Gastroesophageal sphincter (tissue), 4 donors: ENCODE data around the gene COLEC12. TPM values are rescaled to one million over a fixed set of nuclear protein-coding genes. Genes with fewer than 3 reads are reported as not detected.

Source experiments
- ATAC-seq: fragments of 150-250 bp; one replicate; pipeline ENCODE4 v1.9.1; 2016; ENCODE audit warnings: mild to moderate bottlenecking, moderate library complexity
- H3K27ac ChIP-seq, 4 donors: fragments of 200-600 bp; sonication (generic) in 3 of 4; 1 replicate in 3 of 4; 2 replicates in 1 of 4; pipeline ENCODE4 v1.5.1; 2016 to 2019
- H3K27me3 ChIP-seq: fragments of 200-600 bp; sonication (generic); one replicate; pipeline ENCODE4 v1.5.1; 2019
- H3K36me3 ChIP-seq, 2 donors: fragments of 200-600 bp; sonication (generic); one replicate each; pipeline ENCODE4 v1.5.1; 2019; ENCODE audit warnings: control low read depth in 1 of 2
- H3K4me1 ChIP-seq, 3 donors: fragments of 200-600 bp; sonication (generic); 1 replicate in 2 of 3; 2 replicates in 1 of 3; pipeline ENCODE4 v1.5.1; 2016 to 2019; ENCODE audit warnings: control low read depth in 2 of 3
- H3K4me3 ChIP-seq, 2 donors: fragments of 200-600 bp; sonication (generic); one replicate each; pipeline ENCODE4 v1.5.1; 2019; ENCODE audit warnings: mild to moderate bottlenecking in 1 of 2, moderate library complexity in 1 of 2
- H3K9me3 ChIP-seq, 3 donors: fragments of 200-600 bp; sonication (generic); one replicate each; pipeline ENCODE4 v1.5.1; 2017 to 2019; ENCODE audit warnings: control low read depth in 2 of 3
- CTCF ChIP-seq, 4 experiments: fragments of 200-600 bp in 2 of 4; fragments of 450-650 bp in 2 of 4; sonication (generic) in 1 of 4; IDR thresholded peaks; one replicate each; pipeline ENCODE4 v1.5.1; 2017 to 2019; ENCODE audit warnings: antibody characterized with exemption in 4 of 4, mild to moderate bottlenecking in 2 of 4, moderate library complexity in 2 of 4
- EP300 ChIP-seq: sonication (generic); formaldehyde crosslinking; IDR thresholded peaks from one replicate; pipeline ENCODE4 v1.6.1; 2017; ENCODE audit warnings: antibody characterized with exemption, mild to moderate bottlenecking
- POLR2A ChIP-seq, 2 donors: fragments of 450-650 bp; IDR thresholded peaks; one replicate each; pipeline ENCODE4 v1.6.1; 2017; ENCODE audit warnings: antibody characterized with exemption in 2 of 2, mild to moderate bottlenecking in 2 of 2, moderate library complexity in 1 of 2
- POLR2AphosphoS5 ChIP-seq: sonication (generic); formaldehyde crosslinking; IDR thresholded peaks from one replicate; pipeline ENCODE4 v1.6.1; 2017; ENCODE audit warnings: antibody characterized with exemption
- WGBS, 2 donors: methylation state at CpG; one replicate each; pipeline ENCODE4 v1.1.5; 2018; ENCODE audit warnings: low coverage in 1 of 2; 5-methylcytosine and 5-hydroxymethylcytosine counted together
- total RNA-seq, 4 donors: library from RNA; depleted of rRNA; stranded (reverse); fragments of >200 nt; gene quantifications; one replicate each; pipeline ENCODE4 v1.1.0, GENCODE V29; 2016

Gene COLEC12
- total RNA-seq, 4 donors from 2014 or later = 21.2 to 40.1 (median 37.1) TPM

GRCh38 chr18:448116-448790 lies 52.2 kb downstream of the COLEC12 start:
- ATAC-seq = no peak
- Histone ChIP-seq H3K27ac (peak overlapping the region in 2 of 4 donors; percentile 8 to 39), H3K9me3 (peaks cover 0 to 20% (median 0%) of the 10 kb centered on the region in 3 donors), H3K36me3 (no peaks in the 10 kb centered on the region), H3K4me3 (no peak overlapping the region), H3K4me1 (peaks cover 0 to 34% (median 8%) of the 10 kb centered on the region in 3 donors), H3K27me3 (no peaks in the 10 kb centered on the region)
- WGBS, 2 donors = 18 to 33% methylated on average over 4 to 5 of the region's 5 CpGs
- no peak for TF ChIP-seq POLR2AphosphoS5
- no peak for TF ChIP-seq EP300
- TF ChIP-seq CTCF (IDR thresholded peaks at IDR 0.05) = no peak
- no peak for TF ChIP-seq POLR2A (IDR thresholded peaks at IDR 0.05)

GRCh38 chr18:446941-447560 lies 53.5 kb downstream of the COLEC12 start:
- WGBS, 2 donors = 54 to 56% methylated on average over 4 of the region's 5 CpGs
- no peak for TF ChIP-seq POLR2AphosphoS5
- no peak for TF ChIP-seq EP300
- no peak for TF ChIP-seq CTCF (IDR thresholded peaks at IDR 0.05)
- no peak for TF ChIP-seq POLR2A (IDR thresholded peaks at IDR 0.05)
- no peaks in the 10 kb centered on the region for H3K27me3 ChIP-seq
- peaks cover 0 to 16% (median 0%) of the 10 kb centered on the region in 3 donors for H3K9me3 ChIP-seq
- no peak overlapping the region for H3K4me3 ChIP-seq
- H3K4me1 ChIP-seq = peaks cover 0 to 34% (median 8%) of the 10 kb centered on the region in 3 donors
- H3K36me3 ChIP-seq = no peaks in the 10 kb centered on the region
- H3K27ac ChIP-seq = peak overlapping the region in 1 of 4 donors; percentile 39
- peak; percentile 34 for ATAC-seq

- TF ChIP-seq CTCF (IDR thresholded peaks at IDR 0.05) (no peak), POLR2A (IDR thresholded peaks at IDR 0.05) (no peak), POLR2AphosphoS5 (no peak), EP300 (no peak)
- 33 to 75% methylated on average over 2 to 3 of the region's 3 CpGs for WGBS, 2 donors
- Histone ChIP-seq H3K9me3 (no peaks in the 10 kb centered on the region), H3K4me3 (no peak overlapping the region), H3K4me1 (peaks cover 0 to 34% (median 8%) of the 10 kb centered on the region in 3 donors), H3K36me3 (no peaks in the 10 kb centered on the region), H3K27me3 (no peaks in the 10 kb centered on the region), H3K27ac (no peak overlapping the region)
- no peak for ATAC-seq
These were observed 55.4 kb downstream of the COLEC12 start for GRCh38 chr18:445055-445454.

- Histone ChIP-seq H3K4me1 (peaks cover 0 to 26% (median 8%) of the 10 kb centered on the region in 3 donors), H3K27ac (no peak overlapping the region), H3K9me3 (no peaks in the 10 kb centered on the region), H3K36me3 (no peaks in the 10 kb centered on the region), H3K4me3 (no peak overlapping the region), H3K27me3 (no peaks in the 10 kb centered on the region)
- no peak for ATAC-seq
- TF ChIP-seq POLR2A (IDR thresholded peaks at IDR 0.05) (no peak), POLR2AphosphoS5 (no peak), EP300 (no peak), CTCF (IDR thresholded peaks at IDR 0.05) (no peak)
- WGBS, 2 donors = 69 to 80% methylated on average over 2 of the region's 2 CpGs
These were observed 61.9 kb downstream of the COLEC12 start for GRCh38 chr18:438571-438970.

GRCh38 chr18:435940-436339 lies 64.6 kb downstream of the COLEC12 start:
- Histone ChIP-seq H3K9me3 (no peaks in the 10 kb centered on the region), H3K36me3 (no peaks in the 10 kb centered on the region), H3K4me3 (no peak overlapping the region), H3K27me3 (no peaks in the 10 kb centered on the region), H3K27ac (no peak overlapping the region), H3K4me1 (peaks cover 0 to 38% (median 8%) of the 10 kb centered on the region in 3 donors)
- 53 to 80% methylated on average over 2 to 3 of the region's 4 CpGs for WGBS, 2 donors
- ATAC-seq = no peak
- TF ChIP-seq POLR2AphosphoS5 (no peak), CTCF (IDR thresholded peaks at IDR 0.05) (no peak), EP300 (no peak), POLR2A (IDR thresholded peaks at IDR 0.05) (no peak)
